HG02852 (cell line): Measurements from ENCODE around the gene DHX38.

Source experiments
- ATAC-seq: cut with Tn5 transposase; IDR thresholded peaks from one replicate; pipeline ENCODE4 v1.9.1; 2021; ENCODE audit warnings: mild to moderate bottlenecking, moderate library complexity; ENCODE audit not compliant: unreplicated experiment

The DHX38 gene

DNA sequence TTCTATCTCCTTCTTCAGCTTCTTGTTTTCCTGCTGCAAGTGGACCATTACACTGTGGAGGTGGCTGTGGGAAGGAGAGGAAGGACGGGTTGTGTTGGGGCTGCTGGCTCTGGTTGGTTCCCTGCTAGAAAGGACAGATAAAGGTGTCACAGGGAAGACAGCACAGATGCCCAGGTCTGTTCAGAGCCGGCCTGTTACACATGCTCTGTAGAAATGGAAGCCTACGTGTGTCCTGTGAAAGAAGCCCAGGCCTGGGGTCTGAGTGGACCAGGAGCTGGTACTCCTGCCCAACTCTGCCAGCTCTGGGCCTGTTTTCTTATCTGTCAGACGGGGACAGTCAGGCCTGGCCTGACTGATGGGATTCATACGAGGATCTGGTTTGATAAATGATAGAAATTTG, 26.4 kb downstream of the DHX38 start:
- no peak for ATAC-seq

DNA sequence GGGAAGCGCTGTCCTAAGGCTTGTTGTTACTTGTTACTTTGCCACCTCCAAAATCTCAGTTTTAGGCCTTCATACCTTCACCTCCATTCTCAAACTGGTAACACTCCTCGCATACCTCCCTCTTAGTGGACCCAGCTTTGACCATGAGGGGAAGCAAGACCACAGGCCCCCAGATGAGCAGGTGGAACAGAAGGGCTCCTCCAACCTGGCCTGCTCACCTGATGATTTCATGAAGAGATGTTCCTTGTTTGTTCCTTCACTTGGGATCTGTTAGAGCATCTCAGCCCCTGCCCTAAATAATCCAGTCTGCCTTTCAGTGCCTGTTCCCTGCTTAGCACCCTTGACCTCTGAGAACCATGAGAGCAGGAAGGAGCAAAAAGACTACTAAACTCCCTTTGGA, 28.7 kb downstream of the DHX38 start:
- ATAC-seq: no peak

DNA sequence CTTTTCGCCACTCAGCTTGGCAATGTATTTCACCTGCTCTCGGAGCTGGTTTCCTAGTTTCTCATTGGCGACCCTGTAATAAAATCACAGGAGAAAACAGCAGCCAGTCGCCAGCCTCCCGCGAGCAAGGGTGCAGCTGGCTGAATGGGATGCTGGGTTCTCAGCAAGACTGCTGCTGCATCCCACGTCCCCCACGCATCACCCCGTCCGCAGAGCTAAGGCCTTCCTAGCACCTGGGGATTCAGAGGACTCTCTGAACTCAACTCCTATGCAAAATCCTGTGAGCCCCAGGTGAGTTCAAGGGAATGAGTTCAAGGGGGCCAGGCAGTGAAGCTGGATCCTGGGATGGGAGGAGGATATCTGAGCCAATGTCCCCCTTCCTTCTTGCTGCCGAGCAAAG, 29.3 kb downstream of the DHX38 start:
- no peak for ATAC-seq

DNA sequence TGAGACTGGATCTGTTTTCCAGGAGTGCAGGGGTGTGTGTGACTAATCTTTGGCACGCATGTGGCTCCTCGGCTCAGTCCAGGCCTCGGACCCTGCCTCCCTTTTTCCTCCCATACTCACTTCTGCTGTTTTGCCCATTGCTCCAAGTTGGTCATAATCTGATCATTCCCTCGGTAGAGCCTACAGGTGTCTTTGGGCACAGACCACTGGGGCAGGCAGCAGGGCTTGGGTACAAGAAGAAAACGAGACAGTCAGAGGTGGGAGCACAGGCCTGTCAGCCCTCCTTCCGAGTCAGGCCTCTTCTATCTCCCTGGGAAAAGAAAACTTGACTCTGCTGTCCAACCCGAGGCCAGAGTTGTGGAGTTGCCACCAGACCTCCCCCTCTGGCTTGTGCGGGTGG, 29.8 kb downstream of the DHX38 start:
- no peak for ATAC-seq

DNA sequence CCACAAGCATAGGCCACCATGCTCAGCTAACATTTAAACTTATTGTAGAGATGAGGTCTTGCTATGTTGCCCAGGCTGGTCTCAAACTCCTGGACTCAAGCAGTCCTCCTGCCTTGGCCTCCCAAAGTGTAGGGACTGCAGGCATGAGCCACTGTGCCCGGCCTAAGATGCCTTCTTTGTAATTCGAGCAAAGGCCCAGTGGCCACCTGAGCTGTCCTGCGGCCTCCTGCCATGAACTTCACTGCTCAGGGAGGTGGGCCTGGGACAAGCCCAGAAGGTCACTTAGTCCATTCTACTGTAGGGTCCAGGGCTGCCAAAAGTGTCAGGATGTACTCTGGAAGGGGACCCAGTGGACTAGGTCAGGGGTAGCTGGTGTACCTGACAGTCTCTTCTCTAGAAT, 30.5 kb downstream of the DHX38 start:
- ATAC-seq: no peak

DNA sequence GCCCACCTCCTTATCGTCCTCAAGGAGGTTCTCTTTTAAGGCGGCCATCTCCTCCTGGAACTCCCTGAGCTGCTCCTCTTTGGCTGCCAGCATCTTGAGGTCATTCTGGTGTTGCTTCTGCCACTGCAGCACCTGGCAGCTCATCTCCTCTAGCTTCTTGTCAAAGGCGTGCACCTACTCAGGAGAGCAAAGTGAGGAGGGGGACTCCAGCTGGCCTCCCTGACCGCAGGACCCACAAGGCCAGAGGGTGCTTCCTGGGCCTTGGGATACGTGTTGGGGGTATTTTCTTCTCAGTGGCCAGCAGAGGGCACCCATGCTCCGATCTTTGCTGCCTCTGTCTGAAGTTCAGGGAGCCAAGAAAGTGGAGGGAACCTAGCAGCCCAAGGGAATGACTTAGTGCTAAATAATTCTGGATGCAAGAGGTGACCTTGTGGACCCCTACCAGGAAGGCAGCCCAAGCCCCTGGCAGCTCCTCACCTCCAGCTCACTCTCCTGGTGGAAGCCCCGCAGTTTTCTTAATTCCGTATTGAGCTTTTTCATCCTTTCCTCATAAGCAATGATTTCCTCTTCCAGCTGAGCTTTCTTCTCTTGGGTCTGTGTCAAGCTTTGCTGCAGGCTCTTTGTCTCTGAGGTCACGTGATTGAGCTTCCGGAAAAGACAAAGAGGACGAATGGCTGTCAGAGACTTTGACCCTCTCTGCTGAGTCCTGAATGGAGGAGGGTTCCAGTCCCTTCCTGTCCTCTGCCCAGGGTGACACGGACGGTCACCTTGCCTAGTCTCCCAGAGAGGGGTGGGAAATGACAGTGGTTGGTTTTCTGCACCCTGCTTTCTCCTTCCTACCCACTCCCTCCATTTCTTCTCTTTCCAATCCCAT, 31.4 kb downstream of the DHX38 start:
- ATAC-seq: peak; percentile 59

DNA sequence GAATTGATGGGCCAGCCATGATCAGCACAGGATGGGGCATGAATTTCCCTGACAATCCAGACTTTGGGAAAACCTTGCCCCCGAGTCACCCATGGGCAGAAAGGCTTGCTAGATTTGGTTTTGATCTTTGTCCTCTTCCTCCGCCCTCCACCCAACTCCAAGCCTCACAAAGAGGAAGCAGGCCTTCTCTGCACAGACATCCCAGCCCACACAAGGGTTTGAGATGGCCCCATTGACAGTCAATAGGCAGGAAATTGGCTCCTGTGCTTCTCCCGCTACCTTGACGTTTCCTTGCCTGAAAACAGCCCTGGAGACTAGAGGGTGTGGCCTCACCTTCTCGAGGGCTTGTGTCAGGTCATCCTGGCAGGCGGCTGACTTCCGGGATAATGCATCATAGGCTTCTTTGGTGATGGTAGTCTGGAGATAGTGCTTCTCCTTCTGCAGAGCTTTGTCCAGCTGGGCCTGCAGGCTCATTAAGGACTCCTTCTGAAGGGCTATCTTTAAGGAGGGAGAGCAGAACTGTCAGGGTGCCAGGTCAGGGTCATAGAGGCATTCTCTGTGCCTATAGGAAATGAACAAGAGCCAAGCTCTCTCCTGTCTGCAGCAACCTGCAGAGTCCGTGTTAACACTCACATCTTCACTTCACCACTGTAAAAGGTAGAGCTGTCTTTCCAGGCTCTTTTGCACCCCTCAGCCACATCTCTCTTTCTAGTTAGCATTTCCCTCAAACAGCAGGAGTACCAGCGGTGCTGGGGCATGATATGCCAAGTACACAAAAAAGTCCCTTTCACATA, 32.2 kb downstream of the DHX38 start:
- no peak for ATAC-seq

DNA sequence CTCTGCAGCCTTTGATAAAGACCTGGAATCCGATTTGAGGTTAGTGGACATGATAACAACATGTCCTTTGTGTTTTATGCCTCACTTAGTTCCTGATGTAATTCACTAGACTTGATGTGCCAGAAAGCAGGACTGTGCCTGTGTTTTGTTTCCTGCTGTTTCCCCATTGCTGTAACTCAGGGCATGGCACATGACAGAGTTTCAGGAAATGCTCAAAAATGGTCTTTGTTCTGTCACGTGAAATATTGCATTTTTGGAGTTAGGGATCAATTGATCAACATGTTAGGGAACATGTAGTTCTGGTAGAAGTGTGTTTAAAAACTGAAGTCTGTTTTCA, 32.8 kb downstream of the DHX38 start:
- no peak for ATAC-seq

DNA sequence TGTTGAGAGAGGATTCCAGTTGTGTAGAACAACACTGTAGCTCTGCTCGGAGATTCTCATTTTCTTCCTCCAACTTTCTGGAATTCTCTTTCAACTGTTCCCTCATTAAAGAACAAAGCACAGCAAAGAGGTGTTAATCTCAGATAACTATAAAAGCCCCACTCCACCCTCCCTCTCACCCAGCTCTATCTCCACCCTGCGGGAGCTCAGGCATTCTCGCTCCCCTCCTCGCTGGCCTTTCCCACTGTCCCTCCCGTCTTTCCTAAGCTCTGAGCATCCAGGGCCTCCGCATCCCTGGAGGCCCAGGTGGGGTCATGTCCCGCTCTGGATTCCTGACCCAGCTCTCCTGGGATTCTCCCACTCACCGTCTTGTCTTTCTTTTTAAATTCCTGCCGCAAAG, 35.1 kb downstream of the DHX38 start:
- ATAC-seq: no peak

DNA sequence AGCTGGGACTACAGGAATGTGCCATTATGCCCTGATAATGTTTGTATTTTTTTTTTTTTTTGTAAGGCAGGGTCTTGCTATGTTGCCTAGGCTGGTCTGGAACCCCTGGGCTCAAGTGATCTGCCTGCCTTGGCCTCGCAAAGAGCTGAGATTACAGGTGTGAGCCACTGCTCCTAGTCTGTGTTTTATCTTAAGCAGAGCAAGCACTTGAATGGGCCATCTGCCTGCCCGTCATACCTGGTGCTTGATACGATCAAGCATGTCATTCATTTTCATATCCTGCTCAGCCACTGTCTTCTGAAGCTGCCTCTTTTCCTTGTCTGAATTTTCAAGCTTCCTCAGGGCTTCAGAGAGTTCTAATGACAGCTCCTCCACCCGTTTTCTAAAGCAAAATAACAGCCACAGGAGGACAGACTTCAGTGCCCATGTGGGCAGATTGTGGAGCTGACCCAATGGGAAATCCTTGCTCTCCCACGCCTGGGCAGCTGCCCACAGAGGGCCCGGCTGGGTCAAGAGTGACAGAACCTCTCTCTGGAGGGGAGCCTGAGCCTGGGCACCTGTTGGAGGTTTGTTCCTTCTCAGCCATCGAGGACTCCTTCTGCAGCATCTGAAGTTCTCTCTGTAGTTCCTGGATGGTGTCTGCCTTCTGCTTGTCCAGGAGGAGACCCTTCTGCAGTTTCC, 36.5 kb downstream of the DHX38 start:
- ATAC-seq: no peak

DNA sequence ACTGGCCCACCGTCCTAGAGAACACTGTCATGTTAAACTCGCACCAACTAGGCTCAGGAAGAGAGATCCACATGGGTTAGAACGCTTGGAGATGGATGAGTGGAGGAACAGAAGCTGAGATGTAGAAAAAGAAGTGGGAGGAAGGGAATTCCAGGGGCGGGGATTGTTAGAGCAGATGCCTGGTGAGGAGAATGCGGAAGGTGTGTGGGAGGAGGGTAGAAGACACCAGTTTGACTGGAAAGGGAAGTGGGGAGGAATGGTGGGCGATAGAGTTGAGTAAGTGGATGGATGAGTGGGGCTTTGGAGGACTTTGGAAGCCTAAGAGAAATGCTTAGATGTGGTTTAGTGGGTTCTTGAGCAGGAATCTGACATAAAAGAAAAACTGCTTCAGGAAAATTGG, 37.4 kb downstream of the DHX38 start:
- ATAC-seq: no peak

DNA sequence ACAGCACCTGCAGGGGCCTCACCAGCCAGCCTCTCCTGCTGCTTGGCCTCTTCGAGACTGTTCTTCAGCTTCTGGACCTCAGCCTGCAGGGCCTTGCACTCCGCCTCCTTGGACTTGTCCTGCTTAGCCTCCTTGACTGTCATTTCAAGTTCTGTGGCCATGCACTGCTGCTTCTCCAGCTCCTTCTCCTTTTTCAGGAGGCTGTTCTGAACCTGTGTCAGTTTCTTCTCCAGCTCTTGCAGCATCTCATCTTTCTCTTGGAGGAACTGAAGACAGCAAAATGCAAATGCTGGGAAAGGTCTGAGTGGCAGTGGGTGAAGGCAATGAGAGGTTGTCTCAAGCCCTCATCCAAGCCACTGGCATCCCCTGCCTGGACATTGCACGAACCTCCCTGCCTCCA, 39.1 kb downstream of the DHX38 start:
- ATAC-seq: no peak

DNA sequence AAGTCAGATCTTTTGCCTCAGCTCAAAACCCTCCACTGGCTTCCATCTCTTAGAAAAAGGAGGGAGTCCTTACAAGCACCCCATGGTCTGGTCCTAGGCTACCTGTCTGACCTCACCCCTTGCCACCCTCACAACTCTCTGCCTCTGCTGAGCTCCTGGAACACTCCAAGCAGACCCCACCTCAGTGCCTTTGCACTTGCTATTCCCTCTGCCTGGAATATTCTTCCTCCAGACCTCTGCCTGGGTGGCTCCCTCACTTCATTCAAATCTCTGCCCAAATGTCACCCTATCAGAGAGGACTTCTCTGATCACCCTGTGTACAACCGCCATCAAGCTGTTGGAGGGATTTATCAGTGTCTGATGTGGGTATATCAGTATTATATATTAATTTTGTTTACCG, 40.9 kb downstream of the DHX38 start:
- ATAC-seq: no peak

DNA sequence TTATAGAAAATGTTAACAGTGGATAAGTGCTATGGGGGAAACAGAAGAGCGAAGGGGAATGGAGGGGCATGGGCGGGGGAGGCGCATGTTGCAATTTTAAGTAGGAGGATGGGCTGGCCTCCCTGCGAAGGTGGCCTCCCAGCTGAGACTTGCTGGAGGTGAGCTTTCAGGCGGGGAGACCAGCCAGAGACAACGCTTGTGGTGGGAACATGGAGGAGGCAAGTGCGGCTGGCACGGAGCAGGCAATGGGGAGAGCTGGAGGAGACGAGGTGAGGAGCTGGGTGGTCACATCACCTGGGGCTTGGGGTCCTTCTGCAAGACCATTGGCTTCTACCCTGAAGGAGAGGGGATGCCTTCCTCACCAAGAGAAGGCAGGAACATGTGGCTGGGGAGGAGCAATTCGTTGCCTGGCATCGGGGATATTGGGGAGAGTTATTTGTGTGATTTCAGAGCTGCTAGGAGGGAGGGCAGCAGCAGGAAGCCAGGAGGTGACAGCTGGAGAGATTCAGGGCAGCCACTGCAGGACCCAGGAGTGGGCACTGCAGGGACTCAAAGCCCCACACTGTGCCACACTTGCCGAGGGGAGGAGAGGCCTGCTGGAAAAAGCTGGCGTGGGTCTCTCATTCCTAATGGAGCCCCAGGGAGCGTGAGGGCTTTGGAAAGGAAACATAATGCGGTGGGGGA, 43.9 kb downstream of the DHX38 start:
- ATAC-seq: no peak

DNA sequence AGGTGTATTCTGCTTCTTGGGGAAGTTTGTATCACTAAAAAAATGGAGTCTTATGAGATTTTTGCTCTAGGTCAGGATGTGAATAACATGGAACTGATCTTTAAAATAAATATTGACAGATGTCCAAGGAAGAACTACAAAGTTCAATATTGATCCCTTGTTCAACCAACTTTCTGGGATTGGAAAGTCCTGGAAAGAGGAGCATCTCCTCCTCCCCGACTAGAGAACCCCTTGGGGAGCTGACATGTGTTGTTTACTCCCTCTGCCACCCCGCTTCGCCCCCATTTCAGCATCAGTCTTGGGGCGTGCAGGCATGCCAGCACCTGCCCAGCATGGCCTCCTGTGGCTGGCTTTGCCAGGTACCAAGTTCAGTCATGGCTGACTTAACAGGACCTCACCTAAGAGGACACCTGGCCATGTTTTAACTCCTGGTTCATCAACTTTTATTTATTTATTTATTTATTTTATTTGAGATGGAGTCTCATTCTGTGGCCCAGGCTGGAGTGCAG, 44.5 kb downstream of the DHX38 start:
- no peak for ATAC-seq

DNA sequence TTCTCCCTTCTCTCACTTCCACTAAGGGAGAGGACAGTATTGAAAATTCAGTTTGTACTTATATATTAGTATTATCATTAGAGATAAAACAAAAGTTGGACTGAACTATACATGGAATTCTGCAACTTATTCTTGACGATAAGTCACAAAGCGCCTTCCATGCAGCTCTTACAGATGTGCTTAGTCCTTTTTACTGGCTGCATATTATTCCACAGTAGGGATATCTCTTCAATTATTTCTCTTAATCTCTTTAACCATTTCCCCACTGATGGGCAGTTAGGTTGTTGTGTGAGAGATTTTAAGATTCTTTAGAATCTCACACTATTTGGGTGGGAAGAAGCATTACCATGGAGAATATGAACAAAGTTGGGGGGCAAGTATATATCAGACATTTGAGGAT, 46.3 kb downstream of the DHX38 start:
- ATAC-seq: no peak

DNA sequence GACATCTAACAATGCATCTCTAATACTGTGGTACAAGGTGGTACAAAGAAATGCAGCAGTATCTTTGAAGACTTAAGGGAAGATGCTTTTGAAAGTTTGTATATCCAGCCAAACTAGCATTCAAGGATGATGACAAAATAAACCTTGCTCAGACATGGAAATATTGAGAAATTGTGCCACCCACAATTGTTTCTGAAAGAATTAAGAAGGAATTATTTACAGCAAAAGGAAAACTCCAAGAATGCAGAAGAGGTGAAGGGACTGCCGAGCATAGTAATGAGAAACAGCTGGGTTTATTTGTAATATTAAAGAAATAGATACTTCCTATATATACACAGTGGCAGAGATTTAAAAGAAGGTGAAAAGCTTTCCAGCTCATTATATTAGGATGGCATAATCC, 48.8 kb downstream of the DHX38 start:
- ATAC-seq: no peak

DNA sequence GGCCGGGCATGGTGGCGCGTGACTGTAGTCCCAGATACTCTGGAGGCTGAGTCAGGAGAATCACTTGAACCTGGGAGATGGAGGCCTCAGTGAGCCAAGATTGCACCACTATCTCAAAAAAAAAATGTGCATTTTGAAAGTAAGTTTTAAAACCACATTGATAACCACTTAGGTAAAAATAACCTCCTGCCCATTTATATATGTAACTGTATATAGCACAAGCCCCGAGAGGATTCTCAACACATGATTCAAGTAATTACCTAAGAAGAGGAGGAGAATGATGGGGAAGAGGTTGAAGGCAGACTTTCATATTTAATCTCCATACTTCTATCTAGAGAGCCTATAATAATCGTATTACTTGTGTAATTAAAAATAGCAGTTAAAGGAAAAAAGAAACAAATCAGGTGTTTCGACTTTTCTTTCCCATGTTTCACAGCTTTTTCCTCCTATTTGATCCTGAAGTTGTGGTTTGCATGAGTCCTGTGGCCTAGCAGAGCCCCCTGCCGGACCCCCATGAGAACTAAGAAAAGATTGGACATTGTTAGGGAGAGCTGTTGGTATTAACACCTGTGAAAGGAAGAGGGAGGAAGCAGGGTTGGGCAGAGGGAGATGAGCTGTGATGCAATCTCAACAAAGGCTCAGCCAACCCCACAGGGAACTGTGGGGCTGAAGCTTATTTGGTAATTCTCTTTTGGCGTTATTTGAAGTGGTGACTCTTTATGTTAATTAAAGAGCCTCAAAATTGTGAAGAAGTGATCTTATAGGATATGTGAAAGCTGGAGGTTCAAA, 56.2 kb downstream of the DHX38 start:
- no peak for ATAC-seq

DNA sequence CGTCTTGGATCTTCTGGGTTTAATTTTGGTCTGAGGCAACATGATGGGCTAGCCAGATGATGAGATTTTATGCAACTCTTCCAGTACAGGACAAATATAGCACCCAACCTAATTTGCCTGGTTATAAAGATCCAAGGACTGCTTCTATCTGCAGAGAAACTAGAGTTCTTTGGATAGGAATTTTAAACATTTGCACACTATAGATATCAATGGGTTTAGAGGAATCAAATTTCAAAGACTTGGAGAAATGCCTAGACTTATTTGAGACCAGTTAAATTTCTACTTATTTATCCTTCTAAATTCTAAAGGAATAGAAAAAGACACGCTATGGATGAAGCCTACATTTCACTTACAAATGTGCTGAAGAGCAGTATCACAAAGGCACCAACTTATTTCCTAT, 65.7 kb downstream of the DHX38 start:
- no peak for ATAC-seq

DNA sequence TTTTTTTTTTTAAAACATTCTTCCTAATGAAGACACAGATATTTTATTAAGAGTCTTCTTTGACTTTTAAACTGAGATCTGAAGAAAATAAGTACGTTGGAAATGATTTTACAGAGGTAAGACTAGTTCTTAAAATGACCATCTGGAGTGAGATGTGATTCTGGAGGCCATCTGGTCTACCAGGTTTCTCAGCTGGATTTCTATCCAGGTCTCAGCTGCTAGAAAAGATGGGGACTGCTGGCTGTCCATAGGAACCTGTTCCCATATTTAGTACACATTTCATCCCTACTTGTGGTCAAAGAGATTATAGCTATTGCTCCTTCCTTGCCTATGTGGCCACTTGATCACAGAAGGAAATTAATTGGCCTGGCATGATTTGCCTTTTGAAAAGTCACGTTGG, 66.2 kb downstream of the DHX38 start:
- no peak for ATAC-seq
